HepG2 (cell line): ENCODE measurements around the gene RBM23. TPM values are rescaled to one million over a fixed set of nuclear protein-coding genes. Genes with fewer than 3 reads are reported as not detected.

Experiments used
- ATF2 ChIP-seq: sonication (generic); formaldehyde crosslinking; IDR thresholded peaks from 2 replicates; pipeline ENCODE4 v1.4.0; 2020; ENCODE audit warnings: missing genetic modification reagents
- BATF2 ChIP-seq: sonication (generic); formaldehyde crosslinking; IDR thresholded peaks from 2 replicates; pipeline ENCODE4 v1.8.0; 2022; ENCODE audit warnings: mild to moderate bottlenecking, missing genetic modification reagents, moderate library complexity
- CERS6 ChIP-seq: sonication (generic); formaldehyde crosslinking; IDR thresholded peaks from 2 replicates; pipeline ENCODE4 v1.5.0; 2020; ENCODE audit warnings: missing genetic modification reagents
- DBP ChIP-seq: sonication (generic); formaldehyde crosslinking; IDR thresholded peaks from 2 replicates; pipeline ENCODE4 v1.4.0; 2020; ENCODE audit warnings: missing genetic modification reagents; ENCODE audit errors: not compliant biosample characterization
- DR1 ChIP-seq: sonication (generic); formaldehyde crosslinking; IDR thresholded peaks from 2 replicates; pipeline ENCODE4 v1.8.0; 2021; ENCODE audit warnings: mild to moderate bottlenecking, missing genetic modification reagents, inconsistent platforms
- EHMT2 ChIP-seq: fragments of 200-600 bp; sonication (generic); IDR thresholded peaks from 2 replicates; pipeline ENCODE4 v1.7.0; 2017; ENCODE audit warnings: antibody characterized with exemption, low read depth, low read length, borderline replicate concordance
- GATAD2A ChIP-seq: IDR thresholded peaks from 2 replicates; pipeline ENCODE4 v1.6.1; 2016
- HOXA5 ChIP-seq: sonication (generic); formaldehyde crosslinking; IDR thresholded peaks from 2 replicates; pipeline ENCODE4 v1.4.0; 2020; ENCODE audit warnings: missing genetic modification reagents
- NFYC ChIP-seq: IDR thresholded peaks from 2 replicates; pipeline ENCODE4 v1.6.1; 2016; ENCODE audit warnings: missing genetic modification reagents, missing compliant biosample characterization
- RARA ChIP-seq: IDR thresholded peaks from 2 replicates; pipeline ENCODE4 v1.6.1; 2016; ENCODE audit warnings: missing genetic modification reagents, missing compliant biosample characterization
- RBM39 ChIP-seq: fragments of 200-400 bp; formaldehyde crosslinking; IDR thresholded peaks from one replicate; pipeline ENCODE4 v1.6.1; 2018; ENCODE audit warnings: antibody characterized with exemption, mild to moderate bottlenecking, low read depth, low read length; ENCODE audit not compliant: poor library complexity, severe bottlenecking
- SP5 ChIP-seq: IDR thresholded peaks from 2 replicates; pipeline ENCODE4 v1.6.1; 2016; ENCODE audit warnings: low read depth, borderline replicate concordance
- TARDBP ChIP-seq: sonication (generic); formaldehyde crosslinking; IDR thresholded peaks from 2 replicates; pipeline ENCODE4 v1.8.0; 2022; ENCODE audit warnings: mild to moderate bottlenecking, missing genetic modification reagents
- THYN1 ChIP-seq: sonication (generic); formaldehyde crosslinking; IDR thresholded peaks from 2 replicates; pipeline ENCODE4 v1.8.1; 2023; ENCODE audit warnings: low read depth, mild to moderate bottlenecking, moderate library complexity, missing genetic modification reagents, borderline replicate concordance
- ZNF280D ChIP-seq: sonication (generic); formaldehyde crosslinking; IDR thresholded peaks from 2 replicates; pipeline ENCODE4 v1.5.1; 2020; ENCODE audit warnings: mild to moderate bottlenecking, missing genetic modification reagents
- ZNF503 ChIP-seq: sonication (generic); formaldehyde crosslinking; IDR thresholded peaks from 2 replicates; pipeline ENCODE4 v1.4.0; 2020; ENCODE audit warnings: missing genetic modification reagents
- ZNF678 ChIP-seq: sonication (generic); formaldehyde crosslinking; IDR thresholded peaks from 2 replicates; pipeline ENCODE4 v1.4.0; 2020; ENCODE audit warnings: mild to moderate bottlenecking, missing genetic modification reagents
- ZNF766 ChIP-seq: sonication (generic); formaldehyde crosslinking; IDR thresholded peaks from 2 replicates; pipeline ENCODE4 v1.5.0; 2020; ENCODE audit warnings: missing genetic modification reagents, borderline replicate concordance
- polyA plus RNA-seq, 8 experiments: library from polyadenylated mRNA; depleted of rRNA in 3 of 8; stranded (reverse) in 7 of 8; unstranded in 1 of 8; fragments of >200 nt; fragmentation: Illumina TruSeq in 4 of 8; extraction: Trizol in 4 of 8; gene quantifications; 2 replicates each; pipeline versions ENCODE4 v1.2.1 to v1.2.3, GENCODE V29; 2011 to 2016; ENCODE audit warnings: low read depth in 4 of 8, missing spikeins in 1 of 8, mixed read lengths in 1 of 8; ENCODE audit not compliant: insufficient read depth in 1 of 8
- total RNA-seq, 5 experiments: library from RNA; depleted of rRNA; stranded (reverse); fragments of >200 nt; fragmentation: Illumina TruSeq; extraction: Trizol; gene quantifications; 2 replicates each; pipeline ENCODE4 v1.2.3, GENCODE V29; 2016; ENCODE audit warnings: low read depth in 1 of 5

Gene RBM23
- total and polyA plus RNA-seq, 2 of the 13 experiments (the other 11 are each of a cell fraction or from before 2014, with no cell fraction given), result 1.5 to 2.1 TPM

GRCh38 chr14:22872033-22872832 is 46.7 kb downstream of the RBM23 start (continued):
- TF ChIP-seq BATF2 (CRISPR knock-in tag) (0 out of 2 replicates have a peak, but pooled peaks have one; percentile 3), NFYC (CRISPR knock-in tag) (no peak), THYN1 (CRISPR knock-in tag) (no peak), TARDBP (CRISPR knock-in tag) (peak; percentile 43; the same call in 1 of the 2 replicates), ATF2 (CRISPR knock-in tag) (peak; percentile 34), SP5 (CRISPR knock-in tag) (no peak), RARA (peak; percentile 47; the same call in 1 of the 2 replicates), ZNF280D (no peak), HOXA5 (CRISPR knock-in tag) (no peak), ZNF503 (CRISPR knock-in tag) (0 out of 2 replicates have a peak, but pooled peaks have one; percentile 16), CERS6 (no peak), DR1 (CRISPR knock-in tag) (no peak; the same call in 1 of the 2 replicates), DBP (CRISPR knock-in tag) (no peak), EHMT2 (no peak), ZNF766 (no peak), GATAD2A (CRISPR knock-in tag) (peak; percentile 88), RBM39 (no peak), ZNF678 (CRISPR knock-in tag) (peak; percentile 11; the same call in 1 of the 2 replicates)
